KOPT-K1 (cell line): ENCODE results near the gene NHSL2.

Experiments used
- H3K27ac ChIP-seq: fragments of 200-600 bp; sonication (generic); 2 replicates; pipeline ENCODE4 v1.5.1; 2016; ENCODE audit warnings: antibody characterized with exemption, mild to moderate bottlenecking, low read depth, low read length; ENCODE audit not compliant: poor library complexity, severe bottlenecking
- H3K36me3 ChIP-seq: fragments of 200-600 bp; sonication (generic); 2 replicates; pipeline ENCODE4 v1.5.1; 2017; ENCODE audit warnings: antibody characterized with exemption, mild to moderate bottlenecking, low read length, moderate library complexity; ENCODE audit not compliant: insufficient read depth
- H3K9me3 ChIP-seq: fragments of 200-600 bp; sonication (generic); 2 replicates; pipeline ENCODE4 v1.5.1; 2017; ENCODE audit warnings: antibody characterized with exemption, low read length, mild to moderate bottlenecking; ENCODE audit not compliant: insufficient read depth, poor library complexity, severe bottlenecking

Gene NHSL2

GRCh38 chrX:72015383-72015782 is 104.7 kb downstream of the NHSL2 start:
- no peaks in the 10 kb centered on the region for H3K9me3 ChIP-seq
- H3K27ac ChIP-seq: no peak overlapping the region

GRCh38 chrX:72016881-72017783 is 106.5 kb downstream of the NHSL2 start:
- no peaks in the 10 kb centered on the region for H3K9me3 ChIP-seq
- H3K27ac ChIP-seq: no peak overlapping the region
- H3K36me3 ChIP-seq: no peaks in the 10 kb centered on the region

More at GRCh38 chrX:72015383-72015782, 104.7 kb downstream of the NHSL2 start:
- no peaks in the 10 kb centered on the region for H3K36me3 ChIP-seq

- Histone ChIP-seq H3K36me3 (no peaks in the 10 kb centered on the region), H3K9me3 (no peaks in the 10 kb centered on the region), H3K27ac (no peak overlapping the region)
These were observed 107.8 kb downstream of the NHSL2 start for GRCh38 chrX:72018277-72019112.

- Histone ChIP-seq H3K9me3 (no peaks in the 10 kb centered on the region), H3K36me3 (no peaks in the 10 kb centered on the region), H3K27ac (no peak overlapping the region)
These were observed 108.8 kb downstream of the NHSL2 start for GRCh38 chrX:72019487-72019886.

- no peaks in the 10 kb centered on the region for H3K9me3 ChIP-seq
- H3K36me3 ChIP-seq: no peaks in the 10 kb centered on the region
- no peak overlapping the region for H3K27ac ChIP-seq
These were observed 109.6 kb downstream of the NHSL2 start for GRCh38 chrX:72020204-72020603.

GRCh38 chrX:72020788-72021187 is 110.1 kb downstream of the NHSL2 start:
- Histone ChIP-seq H3K9me3 (no peaks in the 10 kb centered on the region), H3K27ac (no peak overlapping the region), H3K36me3 (no peaks in the 10 kb centered on the region)

- Histone ChIP-seq H3K27ac (no peak overlapping the region), H3K36me3 (no peaks in the 10 kb centered on the region), H3K9me3 (no peaks in the 10 kb centered on the region)
These were observed 111.3 kb downstream of the NHSL2 start for GRCh38 chrX:72021975-72022374.

GRCh38 chrX:72023071-72023470 is 112.4 kb downstream of the NHSL2 start:
- no peak overlapping the region for H3K27ac ChIP-seq
- H3K36me3 ChIP-seq: no peaks in the 10 kb centered on the region
- H3K9me3 ChIP-seq: no peaks in the 10 kb centered on the region

- H3K27ac ChIP-seq: no peak overlapping the region
- H3K36me3 ChIP-seq: no peaks in the 10 kb centered on the region
- H3K9me3 ChIP-seq: no peaks in the 10 kb centered on the region
These were observed 114.7 kb downstream of the NHSL2 start for GRCh38 chrX:72025236-72025770.

- Histone ChIP-seq H3K27ac (no peak overlapping the region), H3K9me3 (no peaks in the 10 kb centered on the region)
These were observed 115.8 kb downstream of the NHSL2 start for GRCh38 chrX:72026341-72027023.

GRCh38 chrX:72027024-72027913 is 116.6 kb downstream of the NHSL2 start:
- no peaks in the 10 kb centered on the region for H3K9me3 ChIP-seq
- H3K36me3 ChIP-seq: no peaks in the 10 kb centered on the region
- H3K27ac ChIP-seq: no peak overlapping the region

More at GRCh38 chrX:72026341-72027023, 115.8 kb downstream of the NHSL2 start:
- H3K36me3 ChIP-seq: no peaks in the 10 kb centered on the region

GRCh38 chrX:72027914-72028307 is 117.3 kb downstream of the NHSL2 start:
- no peaks in the 10 kb centered on the region for H3K9me3 ChIP-seq
- no peak overlapping the region for H3K27ac ChIP-seq

GRCh38 chrX:72028701-72029470 is 118.2 kb downstream of the NHSL2 start:
- no peak overlapping the region for H3K27ac ChIP-seq
- no peaks in the 10 kb centered on the region for H3K36me3 ChIP-seq
- H3K9me3 ChIP-seq: no peaks in the 10 kb centered on the region

More at GRCh38 chrX:72027914-72028307, 117.3 kb downstream of the NHSL2 start:
- H3K36me3 ChIP-seq: no peaks in the 10 kb centered on the region
